HEK293 (cell line): Measurements from ENCODE around the gene RAD23B.

Experiments used
- CTCF ChIA-PET: fragments of 350-600 bp; formaldehyde crosslinking; extraction: SDS; loops from one replicate; lab custom pipeline; 2021; ENCODE audit warnings: antibody characterized with exemption; lab: Yijun Ruan, JAX
- POLR2A ChIA-PET: fragments of 300-600 bp; formaldehyde crosslinking; extraction: SDS; loops from one replicate; lab custom pipeline; 2020; ENCODE audit warnings: antibody characterized with exemption, inconsistent platforms; lab: Yijun Ruan, JAX
- H3K27ac ChIP-seq: fragments of 200-500 bp; sonication (Bioruptor generic); 2 replicates; pipeline ENCODE4 v1.5.1; 2014; ENCODE audit warnings: low read depth, low read length, control low read depth, inconsistent platforms; ENCODE audit errors: extremely low read depth
- H3K36me3 ChIP-seq, 2 experiments: fragments of 200-500 bp in 1 of 2; sonication (Bioruptor generic) in 1 of 2; 1 replicate in 1 of 2; 2 replicates in 1 of 2; pipeline ENCODE4 v1.5.1; 2014 to 2017; ENCODE audit warnings: inconsistent platforms in 2 of 2, low read length in 2 of 2; ENCODE audit not compliant: control insufficient read depth in 2 of 2, insufficient read depth in 1 of 2
- H3K4me1 ChIP-seq: fragments of 200-500 bp; sonication (Bioruptor generic); 2 replicates; pipeline ENCODE4 v1.5.1; 2014; ENCODE audit warnings: mild to moderate bottlenecking, low read length, inconsistent platforms; ENCODE audit not compliant: control insufficient read depth, insufficient read depth
- H3K4me3 ChIP-seq: 2 replicates; pipeline ENCODE4 v1.5.1; 2011; ENCODE audit warnings: low read depth, mild to moderate bottlenecking, control low read depth, low read length, moderate library complexity
- H3K9me3 ChIP-seq: fragments of 200-500 bp; sonication (Bioruptor generic); 2 replicates; pipeline ENCODE4 v1.5.1; 2014; ENCODE audit warnings: low read depth, low read length, inconsistent platforms; ENCODE audit not compliant: control insufficient read depth, insufficient read depth
- AEBP2 ChIP-seq: fragments of 450-650 bp; formaldehyde crosslinking; IDR thresholded peaks from 2 replicates; pipeline ENCODE4 v1.5.1; 2016; ENCODE audit warnings: missing biosample characterization, missing genetic modification characterization, borderline replicate concordance
- KLF9 ChIP-seq: fragments of 450-650 bp; formaldehyde crosslinking; IDR thresholded peaks from 2 replicates; pipeline ENCODE4 v1.5.1; 2016; ENCODE audit warnings: missing biosample characterization, missing genetic modification characterization, low read depth
- OSR2 ChIP-seq: fragments of 450-650 bp; formaldehyde crosslinking; IDR thresholded peaks from 2 replicates; pipeline ENCODE4 v1.5.1; 2016; ENCODE audit warnings: missing biosample characterization, missing genetic modification characterization
- OVOL3 ChIP-seq: fragments of 450-650 bp; formaldehyde crosslinking; IDR thresholded peaks from 2 replicates; pipeline ENCODE4 v1.5.1; 2016; ENCODE audit warnings: missing biosample characterization, missing genetic modification characterization
- PRDM10 ChIP-seq: fragments of 450-650 bp; formaldehyde crosslinking; IDR thresholded peaks from 2 replicates; pipeline ENCODE4 v1.5.1; 2016; ENCODE audit warnings: missing biosample characterization, missing genetic modification characterization
- REST ChIP-seq: fragments of 450-650 bp; formaldehyde crosslinking; IDR thresholded peaks from 2 replicates; pipeline ENCODE4 v1.5.1; 2016; ENCODE audit warnings: missing biosample characterization, missing genetic modification characterization
- SP3 ChIP-seq: fragments of 450-650 bp; formaldehyde crosslinking; IDR thresholded peaks from 2 replicates; pipeline ENCODE4 v1.5.1; 2016; ENCODE audit warnings: missing biosample characterization, missing genetic modification characterization
- TSHZ1 ChIP-seq: fragments of 450-650 bp; formaldehyde crosslinking; IDR thresholded peaks from 2 replicates; pipeline ENCODE4 v1.5.1; 2016; ENCODE audit warnings: missing biosample characterization, missing genetic modification characterization, borderline replicate concordance
- ZBTB7A ChIP-seq: fragments of 450-650 bp; formaldehyde crosslinking; IDR thresholded peaks from 2 replicates; pipeline ENCODE4 v1.5.1; 2016; ENCODE audit warnings: low read depth, missing biosample characterization, missing genetic modification characterization
- ZFP3 ChIP-seq: fragments of 450-650 bp; formaldehyde crosslinking; IDR thresholded peaks from 2 replicates; pipeline ENCODE4 v1.5.1; 2016; ENCODE audit warnings: low read depth, missing biosample characterization, missing genetic modification characterization
- ZNF114 ChIP-seq: fragments of 450-650 bp; formaldehyde crosslinking; IDR thresholded peaks from 2 replicates; pipeline ENCODE4 v1.5.0; 2017; ENCODE audit warnings: missing biosample characterization, missing genetic modification characterization
- ZNF148 ChIP-seq: fragments of 450-650 bp; formaldehyde crosslinking; IDR thresholded peaks from 2 replicates; pipeline ENCODE4 v1.5.0; 2017; ENCODE audit warnings: missing biosample characterization, missing genetic modification characterization, borderline replicate concordance
- ZNF184 ChIP-seq: fragments of 450-650 bp; IDR thresholded peaks from 2 replicates; pipeline ENCODE4 v1.5.1; 2018; ENCODE audit warnings: missing biosample characterization, mild to moderate bottlenecking, missing genetic modification characterization
- ZNF335 ChIP-seq: fragments of 450-650 bp; formaldehyde crosslinking; conservative IDR thresholded peaks from 2 replicates; pipeline ENCODE4 v1.5.1; 2016; ENCODE audit warnings: missing biosample characterization, missing genetic modification characterization
- ZNF350 ChIP-seq: fragments of 450-650 bp; formaldehyde crosslinking; IDR thresholded peaks from 2 replicates; pipeline ENCODE4 v1.5.0; 2017; ENCODE audit warnings: missing biosample characterization, mild to moderate bottlenecking, missing genetic modification characterization
- ZNF366 ChIP-seq: fragments of 450-650 bp; formaldehyde crosslinking; conservative IDR thresholded peaks from 2 replicates; pipeline ENCODE4 v1.5.1; 2016; ENCODE audit warnings: missing biosample characterization, missing genetic modification characterization
- ZNF473 ChIP-seq: fragments of 450-650 bp; formaldehyde crosslinking; IDR thresholded peaks from 2 replicates; pipeline ENCODE4 v1.5.1; 2017; ENCODE audit warnings: missing biosample characterization, missing genetic modification characterization
- ZNF544 ChIP-seq: fragments of 450-650 bp; formaldehyde crosslinking; IDR thresholded peaks from 2 replicates; pipeline ENCODE4 v1.5.0; 2017; ENCODE audit warnings: missing biosample characterization, missing genetic modification characterization
- ZNF76 ChIP-seq: fragments of 450-650 bp; formaldehyde crosslinking; IDR thresholded peaks from 2 replicates; pipeline ENCODE4; 2016; ENCODE audit warnings: low read depth, missing biosample characterization, missing genetic modification characterization, borderline replicate concordance
- ZNF837 ChIP-seq: fragments of 450-650 bp; formaldehyde crosslinking; IDR thresholded peaks from 2 replicates; pipeline ENCODE4 v1.5.1; 2016; ENCODE audit warnings: missing biosample characterization, missing genetic modification characterization
- TF ChIP-seq, protein P1 (sequence below): fragments of 450-650 bp; formaldehyde crosslinking; IDR thresholded peaks from 2 replicates; pipeline ENCODE4 v1.5.1; 2016; ENCODE audit warnings: missing biosample characterization, missing genetic modification characterization

Gene RAD23B

DNA sequence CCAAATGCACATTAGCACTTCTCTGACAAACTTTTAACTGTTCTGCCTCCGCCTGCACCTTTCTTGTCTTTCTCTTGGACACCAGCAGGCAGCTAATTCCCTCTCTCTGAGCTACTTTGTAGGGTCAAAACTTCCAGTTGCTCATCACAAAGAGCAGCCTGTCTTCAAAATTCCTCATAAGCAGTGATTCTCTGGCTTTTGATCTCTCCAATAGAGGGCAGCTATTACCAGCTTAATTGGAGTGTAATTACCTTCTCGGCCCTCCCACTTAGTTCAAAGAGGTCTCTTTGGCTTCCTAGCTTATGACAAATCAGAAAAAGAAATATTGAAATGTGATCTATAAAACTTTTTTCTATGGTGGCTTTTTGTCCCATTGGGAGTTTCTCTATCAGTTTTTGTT lies 43.6 kb upstream of the RAD23B start (continued):
- TF ChIP-seq PRDM10 (tag by site-specific recombination) (no peak), ZNF350 (tag by site-specific recombination) (no peak)

- Histone ChIP-seq H3K36me3 (no peaks in the 10 kb centered on the region), H3K9me3 (no peaks in the 10 kb centered on the region), H3K4me3 (no peak overlapping the region), H3K4me1 (peaks cover 4% of the 10 kb centered on the region; the same call in 1 of the 2 replicates), H3K27ac (no peak overlapping the region)
- ChIA-PET CTCF (interaction anchor here (0.8 to 2.5 kb wide), 2 partner anchors 53 to 101 kb away, joined by 3 to 11 read pairs; no protein-coding TSS in a partner anchor), POLR2A (interaction anchor here (0.6 to 1.3 kb wide), 2 partner anchors 43 to 1641 kb away, joined by 3 read pairs; partner anchors contain the start of gene RAD23B)
- TF ChIP-seq SP3 = no peak
- no peak for TF ChIP-seq ZNF114 (tag by site-specific recombination)
- TF ChIP-seq ZNF76 (tag by site-specific recombination) = no peak
- no peak for TF ChIP-seq ZNF366
- TF ChIP-seq TSHZ1 (tag by site-specific recombination) = no peak
- no peak for TF ChIP-seq OSR2 (tag by site-specific recombination)
- TF ChIP-seq ZFP3 (tag by site-specific recombination) = no peak
- no peak for TF ChIP-seq ZNF473 (tag by site-specific recombination)
- TF ChIP-seq OVOL3 = no peak
- TF ChIP-seq, protein P1, sequence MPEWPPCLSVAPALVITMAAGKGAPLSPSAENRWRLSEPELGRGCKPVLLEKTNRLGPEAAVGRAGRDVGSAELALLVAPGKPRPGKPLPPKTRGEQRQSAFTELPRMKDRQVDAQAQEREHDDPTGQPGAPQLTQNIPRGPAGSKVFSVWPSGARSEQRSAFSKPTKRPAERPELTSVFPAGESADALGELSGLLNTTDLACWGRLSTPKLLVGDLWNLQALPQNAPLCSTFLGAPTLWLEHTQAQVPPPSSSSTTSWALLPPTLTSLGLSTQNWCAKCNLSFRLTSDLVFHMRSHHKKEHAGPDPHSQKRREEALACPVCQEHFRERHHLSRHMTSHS (tag by site-specific recombination) = no peak
- TF ChIP-seq ZNF544 (tag by site-specific recombination) = no peak
- no peak for TF ChIP-seq AEBP2
- no peak for TF ChIP-seq ZNF837 (tag by site-specific recombination)
- no peak for TF ChIP-seq REST
- no peak for TF ChIP-seq ZBTB7A
- no peak for TF ChIP-seq ZNF335 (tag by site-specific recombination)
- no peak for TF ChIP-seq ZNF184 (tag by site-specific recombination)
- no peak for TF ChIP-seq KLF9 (tag by site-specific recombination)
- TF ChIP-seq ZNF148 (tag by site-specific recombination) = no peak
These were observed 42.8 kb upstream of the RAD23B start for GRCh38 chr9:107240260-107240659.
